ENCODE measurements around the gene ZNF513.

ZNF513 gene

DNA sequence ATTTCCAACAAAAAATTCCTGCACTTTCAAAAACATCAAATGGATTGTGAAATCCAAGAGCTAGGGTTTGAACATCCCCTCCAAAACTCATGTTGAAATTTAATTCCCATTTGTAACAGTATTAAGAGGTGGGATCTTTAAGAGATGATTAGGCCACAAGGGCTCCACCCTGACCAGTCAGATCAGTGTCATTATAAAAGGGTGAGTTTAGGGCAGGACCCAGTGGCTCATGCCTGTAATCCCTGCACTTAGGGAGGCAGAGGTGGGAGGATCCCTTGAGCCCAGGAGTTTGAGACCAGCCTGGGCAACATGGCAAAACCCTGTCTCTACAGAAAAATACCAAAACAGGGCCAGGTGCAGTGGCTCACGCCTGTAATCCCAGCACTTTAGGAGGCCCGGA is 32.9 kb downstream of the ZNF513 start:
- TF ChIP-seq SPI1 (IDR thresholded peaks at IDR 0.05; ENCODE audit: low read depth, low read length) = no peak
- TF ChIP-seq POU2F2 (IDR thresholded peaks at IDR 0.05; ENCODE audit: low read depth, low read length) = no peak
- no peak for TF ChIP-seq TAF1 (IDR thresholded peaks at IDR 0.05; ENCODE audit: low read depth, low read length)
- no peak for TF ChIP-seq POLR2A (IDR thresholded peaks at IDR 0.05; ENCODE audit: low read depth, low read length)
- FAIRE-seq = no peak
- no peak for DNase-seq (ENCODE audit: insufficient read length, low spot score)

DNA sequence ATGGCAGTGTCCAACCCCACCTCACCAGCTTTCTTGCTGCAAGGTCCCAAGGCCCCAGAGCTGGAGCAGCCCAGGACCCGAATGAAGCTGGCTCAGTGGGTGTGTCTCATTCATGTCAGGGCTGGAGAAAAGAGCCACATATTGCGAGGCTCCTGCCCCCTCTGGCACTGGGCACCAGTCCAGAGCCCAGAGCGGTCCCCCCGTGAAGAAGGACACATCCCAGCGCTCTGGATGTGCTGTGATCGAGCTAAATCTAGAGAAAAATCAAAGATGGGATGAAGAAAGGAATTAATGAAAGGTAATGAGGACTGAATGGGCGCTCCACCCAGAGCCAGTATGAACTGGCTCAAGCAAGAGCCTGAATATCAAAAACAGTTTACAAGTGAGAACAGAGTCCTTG is 44.4 kb downstream of the ZNF513 start:
- FAIRE-seq (no peak), DNase-seq (ENCODE audit: insufficient read length, low spot score) (no peak)
- TF ChIP-seq POU2F2 (IDR thresholded peaks at IDR 0.05; ENCODE audit: low read depth, low read length) (no peak), POLR2A (IDR thresholded peaks at IDR 0.05; ENCODE audit: low read depth, low read length) (no peak), SPI1 (IDR thresholded peaks at IDR 0.05; ENCODE audit: low read depth, low read length) (no peak), PAX5 (IDR thresholded peaks at IDR 0.05; ENCODE audit: insufficient read depth, low read length, severe bottlenecking) (no peak), POLR2AphosphoS5 (IDR thresholded peaks at IDR 0.05; ENCODE audit: low read depth, low read length) (no peak), TAF1 (IDR thresholded peaks at IDR 0.05; ENCODE audit: low read depth, low read length) (no peak)

- no peak for TF ChIP-seq SPI1 (IDR thresholded peaks at IDR 0.05; ENCODE audit: low read depth, low read length)
- TF ChIP-seq POU2F2 (IDR thresholded peaks at IDR 0.05; ENCODE audit: low read depth, low read length) = no peak
- no peak for TF ChIP-seq TAF1 (IDR thresholded peaks at IDR 0.05; ENCODE audit: low read depth, low read length)
These were observed 45.2 kb downstream of the ZNF513 start for GRCh38 chr2:27335311-27335710.

More at GRCh38 chr2:27335311-27335710, 45.2 kb downstream of the ZNF513 start:
- FAIRE-seq (no peak), DNase-seq (ENCODE audit: insufficient read length, low spot score) (no peak)
